Activated T-helper 1 cell treated with anti-CD3 and anti-CD28 coated beads, Interleukin-12 subunit alpha, Interleukin-12 subunit beta, Interleukin-2, Interleukin-4 antibody, amounts not matched to agents 30 ng/mL and 10 ng/mL and 1 ng/mL, durations not matched to agents 14 hours and 24 hours and 36 hours (primary cell): ENCODE measurements around the gene PARD6B. TPM values are rescaled to one million over a fixed set of nuclear protein-coding genes. Genes with fewer than 3 reads are reported as not detected.
"Not testable (repeated sequence)": the region's sequence is repeated elsewhere in the genome, so short reads cannot be mapped to it uniquely, and the experiment has no call there.

Experiments used
- DNase-seq: peaks from one replicate; pipeline ENCODE4 v3.0.0; 2021; ENCODE audit warnings: low spot score
- H3K27ac Mint-ChIP-seq: one replicate; pipeline ENCODE4 v1.8.0; 2021; ENCODE audit warnings: mild to moderate bottlenecking, mixed read lengths
- H3K27me3 Mint-ChIP-seq: one replicate; pipeline ENCODE4 v1.8.0; 2022; ENCODE audit warnings: mild to moderate bottlenecking, moderate library complexity, mixed read lengths; ENCODE audit not compliant: insufficient read depth
- H3K36me3 Mint-ChIP-seq: one replicate; pipeline ENCODE4 v1.8.0; 2021; ENCODE audit warnings: low read depth, mixed read lengths
- H3K4me1 Mint-ChIP-seq: one replicate; pipeline ENCODE4 v1.8.0; 2021; ENCODE audit warnings: low read depth, mixed read lengths
- H3K4me3 Mint-ChIP-seq: one replicate; pipeline ENCODE4 v1.8.0; 2021; ENCODE audit warnings: mild to moderate bottlenecking, moderate library complexity, mixed read lengths
- H3K9me3 Mint-ChIP-seq: one replicate; pipeline ENCODE4 v1.8.0; 2021; ENCODE audit warnings: mixed read lengths
- intact Hi-C: fragments of 100-400 bp; cut with micrococcal nuclease; formaldehyde crosslinking; loops from one replicate; pipeline ENCODE4 v1.15.1; 2024
- total RNA-seq: library from RNA; stranded (reverse); gene quantifications from 2 replicates; pipeline ENCODE4 v1.2.3, GENCODE V29; 2022

PARD6B gene
- total RNA-seq, 1 donor from 2014 or later, result 7.1 TPM

DNA sequence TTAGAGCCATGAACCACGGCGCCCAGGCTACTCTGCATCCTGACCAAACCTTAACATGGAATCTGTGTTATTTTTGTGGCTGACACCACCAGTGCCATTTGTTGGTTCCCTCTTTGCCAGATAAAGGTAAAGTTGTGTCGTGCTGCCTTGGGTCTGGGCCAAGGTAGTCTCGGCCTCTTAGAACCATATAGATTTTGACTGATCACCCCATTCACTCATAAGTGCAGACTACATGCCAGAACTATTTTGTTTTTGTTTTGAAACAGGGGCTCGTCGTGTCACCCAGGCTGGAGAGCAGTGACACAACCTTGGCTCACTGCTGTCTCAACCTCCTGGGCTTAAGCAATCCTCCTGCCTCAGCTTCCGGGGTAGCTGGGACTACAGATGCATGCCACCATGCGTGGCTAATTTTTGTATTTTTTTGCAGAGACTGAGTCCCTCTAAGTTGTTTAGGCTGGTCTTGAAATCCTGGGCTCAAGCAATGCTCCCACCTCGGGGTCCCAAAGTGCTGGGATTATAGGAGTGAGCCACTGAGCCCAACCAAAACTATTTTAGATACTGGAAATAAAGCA, 20.8 kb upstream of the PARD6B start:
- Mint-ChIP-seq H3K36me3 (no peaks in the 10 kb centered on the region), H3K4me3 (no peak overlapping the region), H3K27me3 (peaks cover 7% of the 10 kb centered on the region), H3K27ac (no peak overlapping the region), H3K9me3 (no peaks in the 10 kb centered on the region), H3K4me1 (no peaks in the 10 kb centered on the region)
- no peak for DNase-seq
- intact Hi-C loops, result no loop called here

GRCh38 chr20:50711113-50711825, 20.1 kb upstream of the PARD6B start:
- no peak overlapping the region for H3K27ac Mint-ChIP-seq
- no peaks in the 10 kb centered on the region for H3K36me3 Mint-ChIP-seq
- DNase-seq, result no peak
- intact Hi-C loops, result no loop called here
- H3K9me3 Mint-ChIP-seq, result no peaks in the 10 kb centered on the region
- H3K4me1 Mint-ChIP-seq, result no peaks in the 10 kb centered on the region
- H3K4me3 Mint-ChIP-seq, result no peak overlapping the region
- peaks cover 7% of the 10 kb centered on the region for H3K27me3 Mint-ChIP-seq

DNA sequence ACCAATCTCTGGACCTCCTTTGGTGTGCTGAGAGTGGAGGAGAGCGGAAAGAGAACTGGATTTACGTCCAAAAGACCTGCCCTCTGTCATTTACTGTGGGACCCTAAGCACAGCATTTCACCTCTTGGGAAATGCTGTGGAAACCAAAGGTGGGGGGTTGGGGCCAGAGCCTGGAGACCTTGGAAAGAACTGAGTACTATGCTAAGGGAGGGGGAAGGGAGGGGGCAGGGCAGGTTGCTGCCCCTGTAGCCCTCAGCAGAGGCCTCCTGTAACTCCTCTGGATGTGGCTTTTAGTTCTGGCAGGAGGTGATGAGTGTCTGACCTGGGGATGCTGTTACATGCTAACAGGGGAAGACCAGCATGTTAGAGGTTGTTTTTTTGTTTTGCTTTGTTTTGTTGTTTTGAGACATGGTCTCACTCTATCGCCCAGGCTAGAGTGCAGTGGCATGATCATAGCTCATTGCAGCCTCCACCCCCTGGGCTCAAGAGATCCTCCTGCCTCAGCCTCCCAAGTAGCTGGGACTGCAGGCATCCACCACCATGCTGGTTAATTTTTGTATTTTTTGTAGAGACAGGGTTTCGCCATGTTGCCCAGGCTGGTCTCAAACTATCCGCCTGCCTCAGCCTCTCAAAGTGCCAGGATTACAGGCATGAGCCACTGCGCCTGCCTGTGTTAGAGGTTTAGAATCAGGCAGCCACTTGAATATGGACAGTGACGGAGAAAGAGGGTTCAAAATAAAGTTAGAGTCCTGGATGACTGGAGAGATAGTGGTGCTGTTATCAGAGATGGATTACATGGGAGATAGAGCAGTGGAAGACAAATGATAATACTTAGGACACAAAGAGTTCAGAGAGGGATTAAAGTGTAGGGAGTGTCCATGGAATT, 18.4 kb upstream of the PARD6B start:
- Mint-ChIP-seq H3K4me1 (no peaks in the 10 kb centered on the region), H3K4me3 (no peak overlapping the region), H3K27me3 (peaks cover 9% of the 10 kb centered on the region), H3K36me3 (no peaks in the 10 kb centered on the region), H3K27ac (no peak overlapping the region), H3K9me3 (no peaks in the 10 kb centered on the region)
- intact Hi-C loops, result no loop called here
- DNase-seq, result no peak

- intact Hi-C loops, result no loop called here
These were observed 17.7 kb upstream of the PARD6B start for GRCh38 chr20:50713657-50714101.

GRCh38 chr20:50714426-50714825, 17.0 kb upstream of the PARD6B start:
- H3K9me3 Mint-ChIP-seq, intact Hi-C loops, H3K27me3 Mint-ChIP-seq, H3K36me3 Mint-ChIP-seq, H3K27ac Mint-ChIP-seq, DNase-seq, H3K4me1 Mint-ChIP-seq, H3K4me3 Mint-ChIP-seq: not testable (repeated sequence)

More at GRCh38 chr20:50713657-50714101, 17.7 kb upstream of the PARD6B start:
- H3K4me3 Mint-ChIP-seq, result no peak overlapping the region
- no peaks in the 10 kb centered on the region for H3K36me3 Mint-ChIP-seq
- no peak overlapping the region for H3K27ac Mint-ChIP-seq
- H3K9me3 Mint-ChIP-seq, result no peaks in the 10 kb centered on the region
- peaks cover 9% of the 10 kb centered on the region for H3K27me3 Mint-ChIP-seq
- H3K4me1 Mint-ChIP-seq, result no peaks in the 10 kb centered on the region
- no peak for DNase-seq

DNA sequence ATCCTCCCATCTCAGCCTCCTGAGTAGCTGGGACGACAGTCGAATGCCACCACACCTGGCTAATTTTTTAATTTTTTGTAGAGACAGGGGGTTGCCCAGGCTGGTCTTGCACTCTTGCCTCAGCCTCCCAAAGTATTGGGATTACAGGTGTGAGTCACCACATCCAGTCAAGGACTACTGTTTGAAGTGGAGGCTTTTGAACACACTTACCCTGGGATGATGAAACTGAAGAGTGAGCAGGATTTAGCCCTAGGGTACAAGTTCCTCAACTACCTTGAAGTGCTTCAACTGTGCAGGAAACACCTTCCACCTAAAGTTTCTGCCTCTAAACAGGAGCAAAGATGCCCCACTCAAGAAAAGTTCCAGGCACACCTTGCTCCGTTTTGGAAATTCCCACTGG, 15.7 kb upstream of the PARD6B start:
- Mint-ChIP-seq H3K4me3 (no peak overlapping the region), H3K4me1 (no peaks in the 10 kb centered on the region), H3K27me3 (peaks cover 9% of the 10 kb centered on the region), H3K9me3 (no peaks in the 10 kb centered on the region), H3K36me3 (no peaks in the 10 kb centered on the region), H3K27ac (no peak overlapping the region)
- no peak for DNase-seq
- intact Hi-C loops, result no loop called here

DNA sequence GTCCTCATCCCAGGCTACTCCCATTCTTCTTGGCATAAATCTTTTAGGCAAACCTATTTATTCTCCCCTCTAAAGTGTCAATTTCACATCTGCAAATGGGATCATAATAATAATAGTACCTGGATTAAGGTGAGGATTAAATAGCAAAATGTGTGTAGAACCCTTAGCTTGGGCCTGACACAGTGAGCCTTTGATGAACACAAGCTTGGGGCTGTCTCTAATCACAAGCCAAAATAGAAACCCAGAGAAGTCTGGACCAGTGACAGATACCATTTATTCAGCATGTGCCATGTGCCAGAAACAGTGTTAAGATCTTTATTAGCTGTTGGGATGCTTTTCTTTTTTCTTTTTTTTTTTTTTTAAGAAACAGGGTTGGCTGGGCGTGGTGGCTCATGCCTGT, 14.9 kb upstream of the PARD6B start:
- H3K4me3 Mint-ChIP-seq, result no peak overlapping the region
- H3K36me3 Mint-ChIP-seq, result no peaks in the 10 kb centered on the region
- no peak overlapping the region for H3K27ac Mint-ChIP-seq
- DNase-seq, result no peak
- no peaks in the 10 kb centered on the region for H3K9me3 Mint-ChIP-seq
- no peaks in the 10 kb centered on the region for H3K4me1 Mint-ChIP-seq
- H3K27me3 Mint-ChIP-seq, result peaks cover 9% of the 10 kb centered on the region
- intact Hi-C loops, result no loop called here

GRCh38 chr20:50717312-50717711, 14.1 kb upstream of the PARD6B start:
- no peaks in the 10 kb centered on the region for H3K4me1 Mint-ChIP-seq
- H3K27ac Mint-ChIP-seq, result no peak overlapping the region
- H3K27me3 Mint-ChIP-seq, result peaks cover 9% of the 10 kb centered on the region
- H3K36me3 Mint-ChIP-seq, result no peaks in the 10 kb centered on the region
- no peaks in the 10 kb centered on the region for H3K9me3 Mint-ChIP-seq
- H3K4me3 Mint-ChIP-seq, result no peak overlapping the region
- DNase-seq, result no peak
- intact Hi-C loops, result no loop called here

GRCh38 chr20:50717974-50718761, 13.2 kb upstream of the PARD6B start:
- Mint-ChIP-seq H3K36me3 (no peaks in the 10 kb centered on the region), H3K27me3 (peaks cover 9% of the 10 kb centered on the region), H3K4me1 (no peaks in the 10 kb centered on the region), H3K9me3 (no peaks in the 10 kb centered on the region), H3K4me3 (no peak overlapping the region), H3K27ac (no peak overlapping the region)
- intact Hi-C loops, result no loop called here
- no peak for DNase-seq

- no peak for DNase-seq
- no peaks in the 10 kb centered on the region for H3K4me1 Mint-ChIP-seq
- intact Hi-C loops, result no loop called here
- no peaks in the 10 kb centered on the region for H3K9me3 Mint-ChIP-seq
- peaks cover 6% of the 10 kb centered on the region for H3K27me3 Mint-ChIP-seq
- H3K36me3 Mint-ChIP-seq, result no peaks in the 10 kb centered on the region
- H3K4me3 Mint-ChIP-seq, result no peak overlapping the region
- H3K27ac Mint-ChIP-seq, result no peak overlapping the region
These were observed 12.1 kb upstream of the PARD6B start for GRCh38 chr20:50719328-50719727.

DNA sequence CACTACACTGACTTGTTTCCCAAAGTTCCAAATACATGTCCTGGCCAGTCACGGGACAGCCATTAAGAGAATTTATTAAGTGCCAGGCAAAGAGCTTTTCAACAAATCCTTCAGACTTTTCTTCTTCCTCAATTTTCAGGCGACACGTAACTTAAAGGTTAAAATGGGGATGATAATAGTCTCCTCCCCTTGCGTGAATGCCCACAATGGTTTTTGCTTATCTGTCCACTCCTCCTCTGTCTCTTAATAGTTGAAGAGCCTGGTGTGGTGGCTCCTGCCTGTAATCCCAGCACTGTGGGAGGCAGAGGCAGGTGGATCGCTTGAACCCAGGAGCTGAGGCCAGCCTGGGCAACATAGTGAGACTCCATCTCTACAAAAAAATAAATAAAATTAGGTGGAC, 11.4 kb upstream of the PARD6B start:
- H3K27ac Mint-ChIP-seq, result no peak overlapping the region
- H3K27me3 Mint-ChIP-seq, result peaks cover 6% of the 10 kb centered on the region
- DNase-seq, result no peak
- intact Hi-C loops, result no loop called here
- H3K4me3 Mint-ChIP-seq, result no peak overlapping the region
- H3K4me1 Mint-ChIP-seq, result no peaks in the 10 kb centered on the region
- H3K36me3 Mint-ChIP-seq, result no peaks in the 10 kb centered on the region
- no peaks in the 10 kb centered on the region for H3K9me3 Mint-ChIP-seq

DNA sequence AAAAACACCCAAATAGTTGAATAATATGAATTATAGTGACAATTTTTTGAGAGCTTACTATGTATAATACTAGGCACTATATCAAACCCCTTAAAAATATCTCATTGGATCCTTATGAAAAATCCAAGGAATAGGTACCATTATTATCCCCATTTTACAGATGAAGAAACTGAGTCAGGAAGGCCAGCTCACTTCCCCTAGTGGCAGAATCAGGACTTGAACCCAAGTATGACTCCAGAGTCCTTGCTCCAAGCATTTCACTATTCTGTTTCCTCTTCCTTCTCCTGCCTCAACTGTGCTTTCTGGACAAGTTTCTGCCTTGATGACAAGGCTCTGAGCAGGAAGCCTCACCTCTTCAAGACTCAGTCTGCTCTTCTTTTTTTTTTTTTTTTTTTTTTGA, 10.8 kb upstream of the PARD6B start:
- intact Hi-C loops, result no loop called here
- peaks cover 6% of the 10 kb centered on the region for H3K27me3 Mint-ChIP-seq
- no peak for DNase-seq
- no peak overlapping the region for H3K4me3 Mint-ChIP-seq
- H3K9me3 Mint-ChIP-seq, result no peaks in the 10 kb centered on the region
- no peaks in the 10 kb centered on the region for H3K4me1 Mint-ChIP-seq
- no peaks in the 10 kb centered on the region for H3K36me3 Mint-ChIP-seq
- H3K27ac Mint-ChIP-seq, result no peak overlapping the region
